Measurements from ENCODE around the gene KCNQ1.

Gene KCNQ1

GRCh38 chr11:2691355-2691761, 246.6 kb downstream of the KCNQ1 start:
- FAIRE-seq (no peak), DNase-seq (ENCODE audit: insufficient read length) (no peak)
- TF ChIP-seq TAF1 (IDR thresholded peaks at IDR 0.05; ENCODE audit: borderline replicate concordance, low read depth, low read length) (no peak), POLR2AphosphoS5 (IDR thresholded peaks at IDR 0.05; ENCODE audit: low read depth, low read length) (no peak), POLR2A (IDR thresholded peaks at IDR 0.05; ENCODE audit: low read depth, low read length) (no peak)

- FAIRE-seq = peak; percentile 30
- no peak for DNase-seq (ENCODE audit: insufficient read length)
- no peak for TF ChIP-seq POLR2AphosphoS5 (IDR thresholded peaks at IDR 0.05; ENCODE audit: low read depth, low read length)
- TF ChIP-seq TAF1 (IDR thresholded peaks at IDR 0.05; ENCODE audit: borderline replicate concordance, low read depth, low read length) = no peak
- TF ChIP-seq POLR2A (IDR thresholded peaks at IDR 0.05; ENCODE audit: low read depth, low read length) = no peak
Measured at GRCh38 chr11:2691991-2692875, 247.4 kb downstream of the KCNQ1 start.

DNA sequence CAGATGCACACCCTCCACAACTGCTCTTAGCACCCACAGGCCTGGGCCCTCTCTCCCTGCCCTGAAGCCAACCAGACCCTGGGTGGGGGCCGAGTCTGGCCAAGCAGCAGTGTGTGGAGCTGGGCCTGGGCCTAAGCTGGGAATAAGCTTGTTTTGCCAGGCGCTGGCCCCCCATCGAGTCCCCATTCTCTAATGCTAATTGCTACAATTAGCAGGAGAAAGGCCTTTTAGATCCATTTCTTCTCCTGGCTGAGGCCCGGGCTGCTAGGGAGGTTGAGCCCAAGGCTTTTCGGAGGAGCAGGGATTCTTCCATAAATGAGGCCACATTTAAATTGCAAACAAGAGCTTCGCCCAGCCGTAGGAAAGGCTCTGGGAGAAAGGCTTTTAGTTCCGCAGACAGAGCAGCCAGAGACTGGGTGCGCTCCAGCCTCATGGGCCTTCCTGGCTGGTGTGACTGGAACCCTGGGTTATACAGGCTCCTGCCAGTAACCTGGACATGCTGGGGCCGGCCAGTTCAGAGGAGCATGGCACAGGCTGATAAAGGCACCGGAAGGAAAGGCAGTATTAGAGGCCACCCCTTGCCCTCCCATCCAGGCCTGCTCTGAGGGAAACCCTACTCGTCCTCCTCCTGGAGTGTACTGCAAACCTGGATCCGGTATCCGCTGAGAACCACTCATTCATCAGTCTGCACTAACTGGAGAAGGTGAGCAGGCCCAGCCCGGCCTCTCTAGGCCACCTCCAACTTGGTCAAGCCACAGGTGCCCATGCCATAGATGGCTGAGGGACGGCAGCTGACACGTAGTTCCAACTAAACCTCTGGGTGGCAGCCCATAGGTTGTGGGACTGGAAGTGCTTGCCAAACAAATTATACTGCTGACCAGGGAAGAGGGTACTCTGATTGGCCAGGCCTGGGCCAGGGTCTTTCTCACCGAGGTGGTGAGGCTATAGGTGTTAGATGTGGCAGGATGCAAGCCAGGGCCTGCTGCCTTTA, 248.8 kb downstream of the KCNQ1 start:
- DNase-seq (ENCODE audit: insufficient read length) (no peak), FAIRE-seq (peak; percentile 33)
- no peak for TF ChIP-seq POLR2AphosphoS5 (IDR thresholded peaks at IDR 0.05; ENCODE audit: low read depth, low read length)

GRCh38 chr11:2694495-2694894, 249.7 kb downstream of the KCNQ1 start:
- TF ChIP-seq POLR2AphosphoS5 (IDR thresholded peaks at IDR 0.05; ENCODE audit: low read depth, low read length) = no peak
- no peak for TF ChIP-seq POLR2A (IDR thresholded peaks at IDR 0.05; ENCODE audit: low read depth, low read length)
- DNase-seq (ENCODE audit: insufficient read length) = no peak

GRCh38 chr11:2694995-2695939, 250.5 kb downstream of the KCNQ1 start:
- FAIRE-seq (peak; percentile 27), DNase-seq (ENCODE audit: insufficient read length) (no peak)
- TF ChIP-seq POLR2A (IDR thresholded peaks at IDR 0.05; ENCODE audit: low read depth, low read length) (no peak), POLR2AphosphoS5 (IDR thresholded peaks at IDR 0.05; ENCODE audit: low read depth, low read length) (no peak), TAF1 (IDR thresholded peaks at IDR 0.05; ENCODE audit: borderline replicate concordance, low read depth, low read length) (no peak)

More at GRCh38 chr11:2694495-2694894, 249.7 kb downstream of the KCNQ1 start:
- peak; percentile 66 for FAIRE-seq

DNA sequence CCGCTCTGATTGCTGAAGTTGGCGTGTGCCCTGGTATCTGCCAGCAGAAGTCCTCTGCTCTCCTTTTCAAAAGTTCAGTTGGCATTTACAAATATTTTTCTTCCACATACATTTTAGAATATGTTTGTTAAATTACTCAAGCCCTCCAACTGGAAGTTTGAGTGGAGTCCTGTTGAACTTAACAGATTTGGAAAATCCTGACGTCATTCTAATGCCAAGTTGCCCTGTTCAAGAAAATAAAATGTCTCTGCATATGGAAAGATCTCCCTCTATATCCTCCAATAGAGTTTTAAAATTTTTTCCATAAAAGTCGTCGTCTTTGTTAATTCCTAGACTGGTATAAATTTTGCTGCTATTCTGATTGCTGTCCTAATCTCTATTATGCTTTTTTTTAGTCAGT, 251.6 kb downstream of the KCNQ1 start:
- TF ChIP-seq POLR2A (IDR thresholded peaks at IDR 0.05; ENCODE audit: low read depth, low read length) = no peak
- no peak for TF ChIP-seq POLR2AphosphoS5 (IDR thresholded peaks at IDR 0.05; ENCODE audit: low read depth, low read length)
- TF ChIP-seq TAF1 (IDR thresholded peaks at IDR 0.05; ENCODE audit: borderline replicate concordance, low read depth, low read length) = no peak
- DNase-seq (ENCODE audit: insufficient read length) (no peak), FAIRE-seq (no peak)

DNA sequence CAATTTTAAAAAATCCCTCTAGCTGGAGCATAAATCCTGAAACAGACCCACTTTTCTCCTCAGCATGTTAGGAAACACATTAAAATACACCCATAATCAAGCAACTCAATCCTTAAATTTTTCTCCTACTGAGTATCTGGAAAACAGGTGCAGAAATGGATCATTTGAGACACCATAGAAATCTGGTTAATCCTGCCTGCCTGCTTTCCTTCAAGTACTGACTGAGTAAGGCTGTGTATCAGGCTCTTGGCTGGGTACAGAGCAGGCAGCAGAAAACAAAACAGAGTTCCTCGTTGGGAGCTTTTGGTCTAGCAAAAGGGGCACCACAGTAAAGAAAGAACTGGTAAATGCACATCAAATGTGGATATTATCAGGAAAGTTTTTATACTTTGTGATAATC, 253.1 kb downstream of the KCNQ1 start:
- DNase-seq (ENCODE audit: insufficient read length) (no peak), FAIRE-seq (no peak)
- TF ChIP-seq TAF1 (IDR thresholded peaks at IDR 0.05; ENCODE audit: borderline replicate concordance, low read depth, low read length) (no peak), POLR2AphosphoS5 (IDR thresholded peaks at IDR 0.05; ENCODE audit: low read depth, low read length) (no peak), POLR2A (IDR thresholded peaks at IDR 0.05; ENCODE audit: low read depth, low read length) (no peak)

GRCh38 chr11:2698386-2699184, 253.8 kb downstream of the KCNQ1 start:
- FAIRE-seq = peak; percentile 24
- no peak for TF ChIP-seq POLR2AphosphoS5 (IDR thresholded peaks at IDR 0.05; ENCODE audit: low read depth, low read length)
- TF ChIP-seq POLR2A (IDR thresholded peaks at IDR 0.05; ENCODE audit: low read depth, low read length) = no peak
- TF ChIP-seq TAF1 (IDR thresholded peaks at IDR 0.05; ENCODE audit: borderline replicate concordance, low read depth, low read length) = no peak
- DNase-seq (ENCODE audit: insufficient read length) = no peak

- no peak for DNase-seq (ENCODE audit: insufficient read length)
- FAIRE-seq = no peak
Measured at GRCh38 chr11:2699185-2699530, 254.3 kb downstream of the KCNQ1 start.

More at GRCh38 chr11:2699185-2699530, 254.3 kb downstream of the KCNQ1 start:
- TF ChIP-seq POLR2AphosphoS5 (IDR thresholded peaks at IDR 0.05; ENCODE audit: low read depth, low read length) (no peak), TAF1 (IDR thresholded peaks at IDR 0.05; ENCODE audit: borderline replicate concordance, low read depth, low read length) (no peak), POLR2A (IDR thresholded peaks at IDR 0.05; ENCODE audit: low read depth, low read length) (no peak)

All from GM12892 (cell line).